Globus pallidus (tissue), 1 donor: ENCODE data around the gene RNF212B.
"Not testable (repeated sequence)": the region's sequence is repeated elsewhere in the genome, so short reads cannot be mapped to it uniquely, and the experiment has no call there.

Experiments used
- DNase-seq: peaks from one replicate; pipeline ENCODE4 v3.0.0-alpha.2; 2015; ENCODE audit warnings: low spot score

The RNF212B gene

GRCh38 chr14:23243066-23243465, 5.3 kb downstream of the RNF212B start:
- DNase-seq = no peak

GRCh38 chr14:23245282-23245681, 7.5 kb downstream of the RNF212B start:
- DNase-seq = no peak

DNA sequence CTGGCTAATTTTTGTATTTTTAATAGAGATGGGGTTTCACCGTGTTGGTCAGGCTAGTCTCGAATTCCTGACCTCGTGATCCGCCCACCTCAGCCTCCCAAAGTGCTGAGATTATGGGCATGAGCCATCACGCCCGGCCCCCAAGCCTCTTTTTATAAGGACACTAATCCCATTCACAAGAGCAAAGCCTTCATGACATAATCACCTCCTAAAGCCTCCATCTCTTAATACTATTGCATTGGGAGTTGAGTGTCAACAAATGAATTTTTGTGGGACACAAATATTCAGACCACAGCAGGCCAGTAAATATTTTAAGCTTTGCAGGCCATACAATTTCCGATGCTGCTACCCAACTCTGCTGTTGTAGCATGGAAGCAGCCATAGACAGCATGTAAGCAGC, 10.9 kb downstream of the RNF212B start:
- DNase-seq = no peak

- no peak for DNase-seq
Measured at GRCh38 chr14:23249824-23250223, 12.1 kb downstream of the RNF212B start.

GRCh38 chr14:23252006-23252405, 14.3 kb downstream of the RNF212B start:
- no peak for DNase-seq

DNA sequence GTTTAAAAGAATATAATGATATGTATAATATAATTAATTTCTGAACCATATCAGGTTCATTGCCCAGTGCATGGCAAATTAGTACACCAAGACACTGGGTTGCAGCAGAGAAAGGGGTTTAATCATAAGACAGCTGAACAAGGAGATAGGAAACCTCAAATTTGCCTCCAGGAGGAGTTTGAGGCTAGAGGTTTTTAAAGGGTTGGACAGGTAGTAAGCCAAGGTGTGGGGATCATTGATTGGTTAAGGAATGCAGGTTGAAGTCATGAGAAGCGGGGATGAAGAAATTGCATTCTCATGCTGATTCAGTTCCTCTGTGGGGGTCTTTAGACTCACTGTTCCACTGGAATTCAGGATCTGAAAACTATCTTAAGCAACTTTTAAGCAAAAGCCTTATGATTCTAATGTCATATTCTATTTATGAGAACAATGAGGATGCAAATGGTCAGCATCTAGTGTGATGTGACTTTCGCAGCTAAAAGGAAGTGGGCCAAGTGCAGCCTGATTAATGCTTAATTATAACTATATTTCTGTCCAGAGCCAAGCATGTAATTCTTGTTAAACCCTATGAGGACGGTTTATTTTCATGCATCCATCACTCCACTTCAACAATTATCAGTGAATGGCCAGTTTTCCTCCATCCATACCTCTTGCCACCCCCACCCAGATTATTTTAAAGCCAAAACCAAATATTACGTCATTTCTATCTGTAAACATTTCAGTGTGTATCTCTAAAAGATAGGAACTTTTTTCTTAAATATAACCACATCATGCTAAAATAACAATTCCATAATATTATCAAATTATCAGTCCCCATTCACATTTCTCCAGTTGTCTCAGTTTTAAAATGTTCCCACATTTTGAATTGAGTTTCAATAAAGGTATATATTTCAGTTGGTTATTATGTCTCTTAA, 14.9 kb downstream of the RNF212B start:
- DNase-seq = no peak

- no peak for DNase-seq
Measured at GRCh38 chr14:23258256-23258655, 20.5 kb downstream of the RNF212B start.

- no peak for DNase-seq
Measured at GRCh38 chr14:23259426-23259825, 21.7 kb downstream of the RNF212B start.

DNA sequence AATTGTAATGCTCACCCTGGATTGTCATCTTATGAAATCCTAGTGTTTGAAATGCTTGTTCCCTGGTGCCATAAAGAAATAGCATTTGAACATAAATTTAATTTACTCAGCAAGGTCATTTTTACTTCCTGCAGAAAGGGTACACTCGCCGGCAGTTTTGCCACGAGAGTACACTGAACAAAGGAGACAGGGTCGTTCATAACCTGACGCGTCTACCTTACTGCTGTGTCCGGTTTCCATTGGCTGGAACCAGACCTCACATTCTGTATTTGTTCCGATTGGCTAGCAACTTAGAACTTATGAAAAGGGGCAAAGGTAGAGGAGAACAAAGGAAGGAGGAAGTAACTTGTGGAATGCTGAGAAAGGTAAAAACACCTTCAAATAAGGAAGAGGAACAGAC, 23.1 kb downstream of the RNF212B start:
- DNase-seq = not testable (repeated sequence)

GRCh38 chr14:23269193-23269592, 31.5 kb downstream of the RNF212B start:
- DNase-seq = no peak

DNA sequence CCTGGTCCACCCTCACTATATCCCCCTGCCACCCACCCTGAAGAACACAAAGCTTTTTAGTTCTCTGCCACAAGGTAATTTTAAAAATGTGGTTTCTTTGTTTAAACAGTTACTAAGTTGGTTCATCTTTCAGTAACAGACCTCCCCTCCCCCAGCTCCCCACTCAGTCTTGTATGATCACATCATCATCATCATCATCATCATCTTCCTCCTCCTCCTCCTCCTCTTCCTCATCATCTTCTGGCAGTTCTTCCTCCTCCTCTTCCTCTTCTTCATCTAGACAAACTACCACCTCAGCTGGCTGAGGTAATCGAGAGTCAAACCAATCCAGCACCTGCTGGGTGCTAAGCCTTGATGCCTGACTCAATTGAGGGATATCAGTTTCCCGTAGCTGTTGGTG, 37.7 kb downstream of the RNF212B start:
- no peak for DNase-seq

DNA sequence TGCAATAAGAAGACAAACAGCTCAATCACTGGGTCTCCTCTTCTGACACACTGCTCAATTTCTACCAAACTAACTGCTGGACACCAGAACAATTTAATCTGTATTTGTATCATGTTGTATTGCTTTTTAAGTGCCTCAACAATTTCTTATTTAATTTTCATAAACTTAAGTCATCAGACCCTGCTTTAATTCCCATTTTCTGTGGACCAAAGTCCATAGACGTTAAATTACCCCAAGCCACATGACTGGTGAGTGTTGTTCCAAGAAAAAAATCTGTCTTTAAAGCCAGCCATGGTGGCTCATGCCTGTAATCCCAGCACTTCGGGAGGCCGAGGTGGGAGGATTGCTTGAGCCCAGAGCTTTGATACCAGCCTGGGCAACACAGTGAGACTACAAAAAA, 39.5 kb downstream of the RNF212B start:
- DNase-seq = no peak

- DNase-seq = not testable (repeated sequence)
Measured at GRCh38 chr14:23277928-23278327, 40.2 kb downstream of the RNF212B start.

GRCh38 chr14:23281247-23281646, 43.5 kb downstream of the RNF212B start:
- no peak for DNase-seq

GRCh38 chr14:23284654-23285529, 47.2 kb downstream of the RNF212B start:
- DNase-seq = no peak

DNA sequence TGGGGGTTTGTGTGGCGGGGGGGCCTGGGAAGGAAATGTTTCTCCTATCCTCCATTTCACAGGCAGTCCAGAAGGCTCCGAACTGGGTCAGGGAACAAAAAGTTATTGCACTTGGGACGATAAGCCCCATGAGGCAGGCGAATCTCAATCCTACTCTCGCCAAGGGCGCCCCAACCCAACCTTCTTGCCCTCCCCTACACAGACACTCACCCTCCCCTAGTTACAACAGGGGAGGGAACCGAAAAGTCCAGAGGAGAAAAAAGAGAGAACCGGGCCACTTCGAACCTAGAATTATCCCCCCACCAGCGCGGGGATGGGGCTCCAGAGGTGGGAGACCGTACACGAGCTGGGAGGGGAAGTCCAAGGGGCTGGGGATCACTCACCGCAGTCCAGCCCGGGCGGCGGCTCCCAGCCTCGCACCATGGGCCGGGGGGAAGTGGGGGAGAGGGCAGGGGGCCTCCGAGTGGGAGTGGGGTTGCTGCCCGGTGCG, 47.8 kb downstream of the RNF212B start:
- DNase-seq = peak; percentile 49

DNA sequence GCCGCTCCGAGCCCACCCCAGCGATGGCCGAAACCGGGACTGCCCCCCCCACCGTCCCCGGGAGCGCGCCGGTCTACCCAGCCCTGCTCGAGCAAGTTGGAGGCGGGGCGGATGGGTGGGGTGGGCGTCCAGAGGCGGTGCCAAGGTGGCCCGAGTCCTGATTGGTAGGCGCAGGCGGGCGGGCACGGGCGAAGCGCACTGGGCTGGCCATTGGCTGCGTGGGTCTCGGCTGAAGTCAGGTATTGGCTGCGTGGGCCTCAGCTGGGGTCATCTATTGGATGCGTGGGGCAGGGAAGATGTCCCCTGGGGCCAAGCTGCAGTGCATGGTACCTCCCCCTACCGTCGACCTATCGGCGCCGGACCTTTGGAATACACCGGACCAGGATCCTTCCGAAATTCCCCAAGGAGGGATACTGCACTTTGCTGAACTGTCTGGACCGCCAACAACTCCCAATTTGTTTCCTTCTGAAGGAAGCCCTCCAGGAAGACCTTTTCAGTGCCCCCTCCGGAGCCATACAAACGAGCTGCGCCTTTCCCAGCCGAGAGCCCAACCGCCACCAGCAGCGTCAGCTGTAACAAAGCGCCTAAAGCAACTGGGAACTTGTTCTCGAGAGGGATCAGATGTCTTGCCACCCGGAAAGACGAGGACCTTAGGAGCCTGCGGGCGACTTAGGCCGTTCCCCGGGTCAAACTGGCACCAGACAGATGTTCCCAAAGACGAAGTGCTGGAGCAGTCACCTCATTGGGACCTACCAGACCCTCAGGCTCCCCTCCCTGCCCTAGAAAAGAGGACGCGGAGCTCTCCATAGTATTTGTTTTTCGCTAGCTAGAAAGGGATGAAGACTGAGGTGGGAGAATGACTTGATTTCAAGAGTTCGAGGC, 48.5 kb downstream of the RNF212B start, which contains the start of gene HOMEZ:
Gene HOMEZ, minus strand, starts transcription at position 113 of the 882 bp plus-strand sequence. CDS start 180 bp downstream, outside the sequence.
- peak; percentile 99 for DNase-seq

- DNase-seq = no peak
Measured at GRCh38 chr14:23286902-23287479, 49.3 kb downstream of the RNF212B start.

DNA sequence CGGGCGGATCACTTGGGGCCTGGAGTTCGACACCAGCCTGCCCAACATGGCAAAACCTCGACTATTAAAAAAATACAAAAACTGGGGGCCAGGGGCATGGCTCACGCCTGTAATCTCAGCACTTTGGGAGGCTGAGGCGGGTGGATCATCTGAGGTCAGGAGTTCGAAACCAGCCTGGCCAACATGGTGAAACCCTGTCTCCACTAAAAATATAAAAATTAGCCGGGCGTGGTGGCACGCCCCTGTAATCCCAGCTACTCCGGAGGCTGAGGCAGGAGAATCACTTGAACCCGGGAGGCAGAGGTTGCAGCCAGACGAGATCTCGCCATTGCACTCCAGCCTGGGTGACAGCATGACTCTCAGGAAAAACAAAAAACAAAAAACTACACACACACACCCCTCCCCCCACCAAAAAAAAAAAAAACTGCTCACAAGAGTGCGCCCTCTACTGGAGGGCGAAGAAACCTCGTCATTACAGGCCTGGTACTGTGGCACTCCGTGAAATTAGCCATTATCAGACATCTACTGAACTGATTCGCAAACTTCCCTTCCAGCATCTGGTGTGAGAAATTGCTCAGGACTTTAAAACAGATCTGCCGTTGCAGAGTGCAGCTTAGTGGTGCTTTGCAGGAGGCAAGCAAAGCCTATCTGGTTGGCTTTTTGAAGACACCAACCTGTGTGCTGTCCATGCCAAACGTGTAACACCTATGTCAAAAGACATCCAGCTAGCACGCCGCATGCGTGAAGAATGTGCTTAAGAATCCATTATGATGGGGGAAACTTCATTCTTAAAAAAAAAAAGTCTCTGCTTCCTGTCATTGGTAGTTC, 57.2 kb downstream of the RNF212B start:
- peak; percentile 72 for DNase-seq
